ENCODE data around the gene CECR2. TPM values are rescaled to one million over a fixed set of nuclear protein-coding genes. Genes with fewer than 3 reads are reported as not detected.

CECR2 gene
- total and polyA plus RNA-seq, 2 of the 8 experiments (the other 6 are each of a cell fraction or from before 2014, with no cell fraction given): 18.3 to 123 TPM

Small RNAs within 50 kb of the gene (small RNA-seq; reads per million reads assigned to genes)
- not detected for gene CECR9 (ENCODE audit: insufficient read depth)
- not detected for gene RN7SL843P (ENCODE audit: insufficient read depth)

Other genes with a start within 250 kb of the CECR2 start
- 6.7 and 6.9 TPM in 2 replicates for gene TMEM121B, start 248.1 kb upstream of the CECR2 start, total RNA-seq (2021; fragmentation: NEBNext Ultra II Directional; extraction: Animal tissue kit (Norgen Biotek cat#: 25700))
- gene TMEM121B, start 248.1 kb upstream of the CECR2 start, polyA plus RNA-seq (2011; rRNA removed): 4.3 and 4.9 TPM in 2 replicates
- gene HDHD5, start 210.2 kb upstream of the CECR2 start, total RNA-seq (2021; fragmentation: NEBNext Ultra II Directional; extraction: Animal tissue kit (Norgen Biotek cat#: 25700)): 68.3 and 69.3 TPM in 2 replicates
- gene HDHD5, start 210.2 kb upstream of the CECR2 start, polyA plus RNA-seq (2011; rRNA removed): 123 and 147 TPM in 2 replicates
- 31.5 and 35.6 TPM in 2 replicates for gene ADA2, start 150.0 kb upstream of the CECR2 start, total RNA-seq (2021; fragmentation: NEBNext Ultra II Directional; extraction: Animal tissue kit (Norgen Biotek cat#: 25700))
- 42.2 and 47.9 TPM in 2 replicates for gene ADA2, start 150.0 kb upstream of the CECR2 start, polyA plus RNA-seq (2011; rRNA removed)
- 2.2 and 2.8 TPM in 2 replicates for gene SLC25A18, start 194.0 kb downstream of the CECR2 start, total RNA-seq (2021; fragmentation: NEBNext Ultra II Directional; extraction: Animal tissue kit (Norgen Biotek cat#: 25700))
- gene SLC25A18, start 194.0 kb downstream of the CECR2 start, polyA plus RNA-seq (2011; rRNA removed): 2.7 and 2.9 TPM in 2 replicates